HepG2 (cell line): Measurements from ENCODE around the gene ZNF526. TPM values are rescaled to one million over a fixed set of nuclear protein-coding genes. Genes with fewer than 3 reads are reported as not detected.

ENCODE experiments used
- ARID2 ChIP-seq: sonication (generic); formaldehyde crosslinking; IDR thresholded peaks from 2 replicates; pipeline ENCODE4 v1.8.1; 2022; ENCODE audit warnings: mild to moderate bottlenecking, missing genetic modification reagents, borderline replicate concordance
- ATF2 ChIP-seq: sonication (generic); formaldehyde crosslinking; IDR thresholded peaks from 2 replicates; pipeline ENCODE4 v1.4.0; 2020; ENCODE audit warnings: missing genetic modification reagents
- CHCHD3 ChIP-seq: sonication (generic); formaldehyde crosslinking; IDR thresholded peaks from 2 replicates; pipeline ENCODE4 v1.8.0; 2022; ENCODE audit warnings: mild to moderate bottlenecking, missing genetic modification reagents, moderate library complexity
- FOXM1 ChIP-seq: sonication (generic); formaldehyde crosslinking; IDR thresholded peaks from 2 replicates; pipeline ENCODE4 v1.5.0; 2020; ENCODE audit warnings: missing genetic modification reagents
- GATA4 ChIP-seq: sonication (generic); IDR thresholded peaks from 2 replicates; pipeline ENCODE4 v1.6.1; 2016; ENCODE audit warnings: antibody characterized with exemption, low read depth, borderline replicate concordance
- HDAC1 ChIP-seq: sonication (generic); formaldehyde crosslinking; IDR thresholded peaks from 2 replicates; pipeline ENCODE4 v1.5.1; 2020; ENCODE audit warnings: mild to moderate bottlenecking, missing genetic modification reagents
- HMG20B ChIP-seq: conservative IDR thresholded peaks from 2 replicates; pipeline ENCODE4 v1.6.1; 2016; ENCODE audit warnings: missing genetic modification reagents, missing compliant biosample characterization
- HOXA5 ChIP-seq: sonication (generic); formaldehyde crosslinking; IDR thresholded peaks from 2 replicates; pipeline ENCODE4 v1.4.0; 2020; ENCODE audit warnings: missing genetic modification reagents
- REST ChIP-seq, 2 experiments: IDR thresholded peaks; 2 replicates each; pipeline ENCODE4 v1.6.1; 2011 to 2012; ENCODE audit warnings: low read length in 2 of 2, borderline replicate concordance in 1 of 2, low read depth in 1 of 2, mild to moderate bottlenecking in 1 of 2, moderate library complexity in 1 of 2
- SPEN ChIP-seq: sonication (generic); formaldehyde crosslinking; IDR thresholded peaks from 2 replicates; pipeline ENCODE4 v1.5.1; 2020; ENCODE audit warnings: low read depth, mild to moderate bottlenecking, missing genetic modification reagents
- ZBED4 ChIP-seq: sonication (generic); formaldehyde crosslinking; IDR thresholded peaks from 2 replicates; pipeline ENCODE4 v1.4.0; 2020; ENCODE audit warnings: missing genetic modification reagents, borderline replicate concordance
- ZNF143 ChIP-seq: sonication (generic); formaldehyde crosslinking; IDR thresholded peaks from 2 replicates; pipeline ENCODE4 v1.4.0; 2020; ENCODE audit warnings: missing genetic modification reagents
- ZNF292 ChIP-seq: sonication (generic); formaldehyde crosslinking; IDR thresholded peaks from 2 replicates; pipeline ENCODE4 v1.8.1; 2022; ENCODE audit warnings: mild to moderate bottlenecking, low read depth, missing genetic modification reagents, borderline replicate concordance
- ZNF296 ChIP-seq: sonication (generic); formaldehyde crosslinking; conservative IDR thresholded peaks from 2 replicates; pipeline ENCODE4 v1.5.0; 2020; ENCODE audit warnings: mild to moderate bottlenecking, missing genetic modification reagents
- ZNF383 ChIP-seq: sonication (generic); formaldehyde crosslinking; IDR thresholded peaks from 2 replicates; pipeline ENCODE4 v1.4.0; 2020; ENCODE audit warnings: missing genetic modification reagents, mild to moderate bottlenecking, borderline replicate concordance
- polyA plus RNA-seq, 8 experiments: library from polyadenylated mRNA; depleted of rRNA in 3 of 8; stranded (reverse) in 7 of 8; unstranded in 1 of 8; fragments of >200 nt; fragmentation: Illumina TruSeq in 4 of 8; extraction: Trizol in 4 of 8; gene quantifications; 2 replicates each; pipeline versions ENCODE4 v1.2.1 to v1.2.3, GENCODE V29; 2011 to 2016; ENCODE audit warnings: low read depth in 4 of 8, missing spikeins in 1 of 8, mixed read lengths in 1 of 8; ENCODE audit not compliant: insufficient read depth in 1 of 8
- total RNA-seq, 5 experiments: library from RNA; depleted of rRNA; stranded (reverse); fragments of >200 nt; fragmentation: Illumina TruSeq; extraction: Trizol; gene quantifications; 2 replicates each; pipeline ENCODE4 v1.2.3, GENCODE V29; 2016; ENCODE audit warnings: low read depth in 1 of 5

The ZNF526 gene
- total and polyA plus RNA-seq, 2 of the 13 experiments (the other 11 are each of a cell fraction or from before 2014, with no cell fraction given) = 3.3 to 8.4 TPM

GRCh38 chr19:42217520-42218437 is 2.3 kb upstream of the ZNF526 start, which contains the start of gene DEDD2 (continued):
- TF ChIP-seq REST (IDR thresholded peaks at IDR 0.05; ENCODE audit: borderline replicate concordance in 1 of 2, low read depth in 1 of 2, low read length in 2 of 2) (no peak), ZNF143 (CRISPR knock-in tag) (peak; percentile 41; the same call in 1 of the 2 replicates), FOXM1 (no peak), ZNF296 (CRISPR knock-in tag) (no peak), ZNF383 (no peak), HDAC1 (peak; percentile 54; the same call in 1 of the 2 replicates), HMG20B (CRISPR knock-in tag) (no peak), ATF2 (no peak), ZNF292 (CRISPR knock-in tag) (no peak), SPEN (no peak; the same call in none of the 2 replicates), HOXA5 (peak; percentile 52; the same call in 1 of the 2 replicates), ARID2 (no peak), CHCHD3 (CRISPR knock-in tag) (no peak), GATA4 (peak; percentile 17; the same call in 1 of the 2 replicates), ZBED4 (CRISPR knock-in tag) (no peak)
